Mesothelial cell of epicardium (in vitro differentiated cells): Measurements from ENCODE around the gene GDPD5. TPM values are rescaled to one million over a fixed set of nuclear protein-coding genes. Genes with fewer than 3 reads are reported as not detected.

Experiments used
- DNase-seq, 2 experiments: peaks; one replicate each; pipeline ENCODE4 v3.0.0; 2021; ENCODE audit warnings: low spot score in 2 of 2; ENCODE audit not compliant: unreplicated experiment in 2 of 2
- H3K27ac Mint-ChIP-seq: 2 replicates; pipeline ENCODE4 v1.8.0; 2021; ENCODE audit warnings: mixed read lengths
- H3K27me3 Mint-ChIP-seq: 2 replicates; pipeline ENCODE4 v1.8.0; 2021; ENCODE audit warnings: low read depth, mixed read lengths
- H3K36me3 Mint-ChIP-seq: 2 replicates; pipeline ENCODE4 v1.8.0; 2021; ENCODE audit warnings: mixed read lengths
- H3K4me1 Mint-ChIP-seq: 2 replicates; pipeline ENCODE4 v1.8.0; 2021; ENCODE audit warnings: mixed read lengths
- H3K4me3 Mint-ChIP-seq: 2 replicates; pipeline ENCODE4 v1.8.0; 2021; ENCODE audit warnings: mild to moderate bottlenecking, moderate library complexity, mixed read lengths
- H3K9me3 Mint-ChIP-seq: 2 replicates; pipeline ENCODE4 v1.8.0; 2021; ENCODE audit warnings: mixed read lengths
- total RNA-seq: library from RNA; stranded (reverse); gene quantifications from 3 replicates; pipeline ENCODE4 v1.2.1, GENCODE V29; 2021
- TF ChIP-seq, protein P1 (sequence below): fragments of 200-600 bp; sonication (generic); IDR thresholded peaks from one replicate; pipeline ENCODE4 v1.5.0; 2021; ENCODE audit warnings: antibody characterized with exemption; ENCODE audit not compliant: unreplicated experiment

The GDPD5 gene
- total RNA-seq, 1 donor from 2014 or later: 8.1 TPM

GRCh38 chr11:75498556-75499255 is 27.0 kb downstream of the GDPD5 start:
- H3K36me3 Mint-ChIP-seq: no peaks in the 10 kb centered on the region
- H3K27ac Mint-ChIP-seq: no peak overlapping the region
- H3K27me3 Mint-ChIP-seq: no peaks in the 10 kb centered on the region
- no peak overlapping the region for H3K4me3 Mint-ChIP-seq
- peaks cover 15% of the 10 kb centered on the region for H3K4me1 Mint-ChIP-seq
- no peak for DNase-seq
- no peaks in the 10 kb centered on the region for H3K9me3 Mint-ChIP-seq
- TF ChIP-seq, protein P1, sequence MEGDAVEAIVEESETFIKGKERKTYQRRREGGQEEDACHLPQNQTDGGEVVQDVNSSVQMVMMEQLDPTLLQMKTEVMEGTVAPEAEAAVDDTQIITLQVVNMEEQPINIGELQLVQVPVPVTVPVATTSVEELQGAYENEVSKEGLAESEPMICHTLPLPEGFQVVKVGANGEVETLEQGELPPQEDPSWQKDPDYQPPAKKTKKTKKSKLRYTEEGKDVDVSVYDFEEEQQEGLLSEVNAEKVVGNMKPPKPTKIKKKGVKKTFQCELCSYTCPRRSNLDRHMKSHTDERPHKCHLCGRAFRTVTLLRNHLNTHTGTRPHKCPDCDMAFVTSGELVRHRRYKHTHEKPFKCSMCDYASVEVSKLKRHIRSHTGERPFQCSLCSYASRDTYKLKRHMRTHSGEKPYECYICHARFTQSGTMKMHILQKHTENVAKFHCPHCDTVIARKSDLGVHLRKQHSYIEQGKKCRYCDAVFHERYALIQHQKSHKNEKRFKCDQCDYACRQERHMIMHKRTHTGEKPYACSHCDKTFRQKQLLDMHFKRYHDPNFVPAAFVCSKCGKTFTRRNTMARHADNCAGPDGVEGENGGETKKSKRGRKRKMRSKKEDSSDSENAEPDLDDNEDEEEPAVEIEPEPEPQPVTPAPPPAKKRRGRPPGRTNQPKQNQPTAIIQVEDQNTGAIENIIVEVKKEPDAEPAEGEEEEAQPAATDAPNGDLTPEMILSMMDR: no peak

GRCh38 chr11:75497788-75498409 is 27.8 kb downstream of the GDPD5 start:
- no peak for DNase-seq
- peaks cover 15% of the 10 kb centered on the region for H3K4me1 Mint-ChIP-seq
- no peak overlapping the region for H3K27ac Mint-ChIP-seq
- no peak overlapping the region for H3K4me3 Mint-ChIP-seq
- H3K36me3 Mint-ChIP-seq: no peaks in the 10 kb centered on the region
- H3K9me3 Mint-ChIP-seq: no peaks in the 10 kb centered on the region
- TF ChIP-seq, protein P1: no peak
- H3K27me3 Mint-ChIP-seq: no peaks in the 10 kb centered on the region

DNA sequence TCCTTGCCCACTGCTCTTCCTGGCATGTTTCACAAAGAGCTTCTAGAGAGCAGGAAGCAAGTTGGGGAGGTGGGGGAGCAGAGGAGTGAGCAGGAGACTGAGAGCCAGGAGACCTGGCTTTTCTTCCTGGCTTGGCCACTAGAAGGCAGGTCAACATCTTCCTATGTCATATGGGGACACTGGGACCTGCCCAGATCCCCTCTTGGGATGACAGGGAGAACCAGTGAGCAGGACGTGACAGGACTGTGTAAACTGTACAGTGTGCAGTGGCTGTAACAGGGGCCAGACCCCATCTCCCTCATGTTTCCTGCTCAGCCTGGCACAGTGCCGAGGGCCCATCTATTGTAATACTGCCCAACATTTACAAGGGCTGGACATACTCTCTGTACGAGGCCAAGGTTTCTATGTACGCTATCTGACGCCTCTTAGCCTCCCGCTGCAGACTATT is 29.4 kb downstream of the GDPD5 start:
- Mint-ChIP-seq H3K36me3 (no peaks in the 10 kb centered on the region), H3K9me3 (no peaks in the 10 kb centered on the region), H3K4me3 (no peak overlapping the region), H3K4me1 (peaks cover 15% of the 10 kb centered on the region), H3K27me3 (no peaks in the 10 kb centered on the region), H3K27ac (no peak overlapping the region)
- no peak for DNase-seq
- TF ChIP-seq, protein P1: no peak

GRCh38 chr11:75495749-75496304 is 29.9 kb downstream of the GDPD5 start:
- Mint-ChIP-seq H3K4me1 (peaks cover 17% of the 10 kb centered on the region), H3K4me3 (no peak overlapping the region), H3K36me3 (no peaks in the 10 kb centered on the region), H3K27me3 (no peaks in the 10 kb centered on the region), H3K27ac (no peak overlapping the region), H3K9me3 (no peaks in the 10 kb centered on the region)
- DNase-seq: no peak
- TF ChIP-seq, protein P1: no peak

GRCh38 chr11:75493626-75494025 is 32.1 kb downstream of the GDPD5 start:
- Mint-ChIP-seq H3K27ac (no peak overlapping the region), H3K4me3 (no peak overlapping the region), H3K9me3 (no peaks in the 10 kb centered on the region), H3K4me1 (peaks cover 20% of the 10 kb centered on the region), H3K36me3 (no peaks in the 10 kb centered on the region), H3K27me3 (no peaks in the 10 kb centered on the region)
- no peak for DNase-seq
- TF ChIP-seq, protein P1: no peak
